Measurements from ENCODE around the gene TRABD2B.

DNA sequence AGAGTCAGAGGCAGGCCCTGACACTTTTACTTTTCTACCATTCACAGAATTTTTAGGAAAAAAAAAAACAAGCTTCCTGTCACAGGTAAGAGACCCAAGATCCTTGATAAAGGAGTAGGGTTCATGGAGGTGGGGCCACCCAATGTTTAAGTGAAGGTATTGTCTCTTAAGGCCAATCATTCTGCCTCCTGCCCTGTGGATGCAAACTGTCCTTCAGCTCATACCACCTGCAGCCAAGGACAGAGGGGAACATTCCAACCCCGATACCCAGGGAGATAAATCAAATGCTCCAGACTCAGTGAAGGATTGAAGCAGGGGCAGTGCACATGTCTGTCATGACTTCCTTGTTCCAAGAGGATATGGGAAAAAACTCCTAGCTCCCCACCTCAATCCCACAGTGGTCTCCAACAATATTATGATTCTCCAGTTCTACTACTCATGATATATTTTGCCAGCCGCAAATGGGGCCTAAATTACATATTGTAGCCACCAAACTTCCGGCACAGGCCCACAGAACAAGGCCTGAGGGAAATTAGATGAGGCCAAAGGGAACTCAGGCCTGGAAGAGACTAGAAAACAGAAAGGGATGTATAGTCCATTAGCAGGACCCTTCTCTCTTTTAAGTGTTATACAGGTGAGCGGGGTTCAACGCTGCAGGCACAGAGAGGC, 59.5 kb downstream of the TRABD2B start:
- TF ChIP-seq FOXM1 (IDR thresholded peaks at IDR 0.05; ENCODE audit: low read depth) (no peak), TAF1 (IDR thresholded peaks at IDR 0.05; ENCODE audit: borderline replicate concordance, low read depth, low read length) (no peak)
- TF ChIP-seq, protein P1, sequence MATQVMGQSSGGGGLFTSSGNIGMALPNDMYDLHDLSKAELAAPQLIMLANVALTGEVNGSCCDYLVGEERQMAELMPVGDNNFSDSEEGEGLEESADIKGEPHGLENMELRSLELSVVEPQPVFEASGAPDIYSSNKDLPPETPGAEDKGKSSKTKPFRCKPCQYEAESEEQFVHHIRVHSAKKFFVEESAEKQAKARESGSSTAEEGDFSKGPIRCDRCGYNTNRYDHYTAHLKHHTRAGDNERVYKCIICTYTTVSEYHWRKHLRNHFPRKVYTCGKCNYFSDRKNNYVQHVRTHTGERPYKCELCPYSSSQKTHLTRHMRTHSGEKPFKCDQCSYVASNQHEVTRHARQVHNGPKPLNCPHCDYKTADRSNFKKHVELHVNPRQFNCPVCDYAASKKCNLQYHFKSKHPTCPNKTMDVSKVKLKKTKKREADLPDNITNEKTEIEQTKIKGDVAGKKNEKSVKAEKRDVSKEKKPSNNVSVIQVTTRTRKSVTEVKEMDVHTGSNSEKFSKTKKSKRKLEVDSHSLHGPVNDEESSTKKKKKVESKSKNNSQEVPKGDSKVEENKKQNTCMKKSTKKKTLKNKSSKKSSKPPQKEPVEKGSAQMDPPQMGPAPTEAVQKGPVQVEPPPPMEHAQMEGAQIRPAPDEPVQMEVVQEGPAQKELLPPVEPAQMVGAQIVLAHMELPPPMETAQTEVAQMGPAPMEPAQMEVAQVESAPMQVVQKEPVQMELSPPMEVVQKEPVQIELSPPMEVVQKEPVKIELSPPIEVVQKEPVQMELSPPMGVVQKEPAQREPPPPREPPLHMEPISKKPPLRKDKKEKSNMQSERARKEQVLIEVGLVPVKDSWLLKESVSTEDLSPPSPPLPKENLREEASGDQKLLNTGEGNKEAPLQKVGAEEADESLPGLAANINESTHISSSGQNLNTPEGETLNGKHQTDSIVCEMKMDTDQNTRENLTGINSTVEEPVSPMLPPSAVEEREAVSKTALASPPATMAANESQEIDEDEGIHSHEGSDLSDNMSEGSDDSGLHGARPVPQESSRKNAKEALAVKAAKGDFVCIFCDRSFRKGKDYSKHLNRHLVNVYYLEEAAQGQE (IDR thresholded peaks at IDR 0.05; ENCODE audit: low read depth, low read length), result no peak
- TF ChIP-seq, protein P2, sequence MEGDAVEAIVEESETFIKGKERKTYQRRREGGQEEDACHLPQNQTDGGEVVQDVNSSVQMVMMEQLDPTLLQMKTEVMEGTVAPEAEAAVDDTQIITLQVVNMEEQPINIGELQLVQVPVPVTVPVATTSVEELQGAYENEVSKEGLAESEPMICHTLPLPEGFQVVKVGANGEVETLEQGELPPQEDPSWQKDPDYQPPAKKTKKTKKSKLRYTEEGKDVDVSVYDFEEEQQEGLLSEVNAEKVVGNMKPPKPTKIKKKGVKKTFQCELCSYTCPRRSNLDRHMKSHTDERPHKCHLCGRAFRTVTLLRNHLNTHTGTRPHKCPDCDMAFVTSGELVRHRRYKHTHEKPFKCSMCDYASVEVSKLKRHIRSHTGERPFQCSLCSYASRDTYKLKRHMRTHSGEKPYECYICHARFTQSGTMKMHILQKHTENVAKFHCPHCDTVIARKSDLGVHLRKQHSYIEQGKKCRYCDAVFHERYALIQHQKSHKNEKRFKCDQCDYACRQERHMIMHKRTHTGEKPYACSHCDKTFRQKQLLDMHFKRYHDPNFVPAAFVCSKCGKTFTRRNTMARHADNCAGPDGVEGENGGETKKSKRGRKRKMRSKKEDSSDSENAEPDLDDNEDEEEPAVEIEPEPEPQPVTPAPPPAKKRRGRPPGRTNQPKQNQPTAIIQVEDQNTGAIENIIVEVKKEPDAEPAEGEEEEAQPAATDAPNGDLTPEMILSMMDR (IDR thresholded peaks at IDR 0.05), result no peak

Data from SK-N-SH (cell line).